ENCODE measurements around the gene PHF2.

PHF2 gene

DNA sequence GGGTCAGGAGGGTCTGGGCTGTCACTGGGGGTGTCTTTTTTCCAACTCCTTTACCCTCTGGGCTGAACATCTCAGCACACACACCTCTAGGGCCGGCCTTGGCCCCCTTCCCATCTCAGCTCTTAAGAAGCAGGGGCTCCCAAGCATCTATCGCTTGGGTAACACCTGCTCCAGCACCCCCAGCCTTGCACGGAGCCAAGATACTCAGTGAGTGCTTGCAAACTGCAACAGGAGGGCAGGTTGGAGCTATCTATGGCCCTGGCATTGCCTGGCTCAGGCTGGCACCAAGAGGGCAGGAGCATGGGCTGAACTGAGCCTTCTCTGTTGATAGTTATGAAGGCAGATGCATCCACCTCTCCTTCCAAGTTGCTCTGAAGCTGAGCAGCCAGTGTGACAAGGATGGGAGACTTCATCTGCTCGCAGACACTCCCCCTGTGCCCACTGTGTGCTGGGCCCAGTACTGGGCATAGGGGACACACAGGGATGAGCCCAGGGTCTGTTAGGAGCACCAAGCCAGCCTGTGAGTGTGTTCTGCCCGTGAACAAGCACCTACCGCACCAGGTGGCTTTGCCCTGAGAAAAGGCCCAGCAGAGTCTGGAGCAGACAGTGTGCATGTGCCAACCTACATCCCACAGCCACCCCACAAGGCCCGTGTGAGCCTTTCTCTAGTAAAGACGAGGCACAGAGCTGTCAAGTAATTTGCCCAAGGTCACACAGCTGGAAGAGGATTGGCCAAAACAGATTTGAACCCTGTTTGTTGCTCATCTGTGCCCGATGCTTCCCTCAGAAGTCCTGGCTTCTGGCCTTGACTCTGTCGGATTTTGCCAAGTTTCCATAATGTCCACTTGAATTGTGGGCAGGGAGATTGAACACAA, 58.2 kb downstream of the PHF2 start:
- DNase-seq, result no peak

- DNase-seq, result no peak
Observed at GRCh38 chr9:93635186-93636107, 59.1 kb downstream of the PHF2 start.

DNA sequence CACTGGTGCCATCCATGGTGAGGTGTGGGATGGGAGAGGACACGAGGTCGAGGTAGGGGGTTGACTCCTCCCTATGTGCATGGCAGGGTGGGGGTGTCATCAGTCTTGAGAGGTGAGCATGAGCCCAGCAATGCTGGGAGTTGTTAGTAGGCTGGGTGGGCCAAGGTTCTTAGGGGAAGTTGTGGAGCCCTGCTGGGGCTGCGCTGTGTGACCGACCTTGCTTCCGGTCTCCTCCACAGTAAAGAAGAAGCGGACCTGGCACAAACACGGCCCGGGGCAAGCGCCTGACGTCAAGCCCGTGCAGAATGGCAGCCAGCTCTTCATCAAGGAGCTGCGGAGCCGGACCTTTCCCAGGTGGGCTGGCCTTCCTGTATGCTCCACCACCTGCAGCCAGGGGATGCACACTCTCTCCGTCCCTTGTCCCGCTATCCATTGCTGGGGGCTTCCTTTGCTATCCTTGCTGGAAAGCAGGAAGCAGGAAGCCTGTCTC, 59.8 kb downstream of the PHF2 start:
- no peak for DNase-seq

- no peak for DNase-seq
Observed at GRCh38 chr9:93636667-93637066, 60.3 kb downstream of the PHF2 start.

DNA sequence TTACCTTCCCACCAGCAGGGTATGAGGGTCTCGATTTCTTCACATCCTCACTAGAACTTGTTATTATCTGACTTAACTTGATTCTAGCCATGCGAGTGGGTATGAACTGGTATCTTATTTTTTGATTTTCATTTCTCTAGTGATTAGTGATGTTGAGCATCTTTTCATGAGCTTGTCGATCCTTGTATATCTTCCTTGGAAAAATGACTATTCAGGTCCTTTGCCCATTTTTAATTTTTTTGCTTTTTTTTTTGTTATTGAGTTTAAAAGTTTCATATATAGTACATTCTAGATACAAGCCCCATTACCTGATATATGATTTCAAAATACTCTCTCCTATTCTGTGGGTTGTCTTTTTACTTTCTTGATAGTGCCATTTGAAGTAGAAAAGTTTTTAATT, 61.5 kb downstream of the PHF2 start:
- no peak for DNase-seq

- no peak for DNase-seq
Observed at GRCh38 chr9:93640027-93640426, 63.6 kb downstream of the PHF2 start.

DNA sequence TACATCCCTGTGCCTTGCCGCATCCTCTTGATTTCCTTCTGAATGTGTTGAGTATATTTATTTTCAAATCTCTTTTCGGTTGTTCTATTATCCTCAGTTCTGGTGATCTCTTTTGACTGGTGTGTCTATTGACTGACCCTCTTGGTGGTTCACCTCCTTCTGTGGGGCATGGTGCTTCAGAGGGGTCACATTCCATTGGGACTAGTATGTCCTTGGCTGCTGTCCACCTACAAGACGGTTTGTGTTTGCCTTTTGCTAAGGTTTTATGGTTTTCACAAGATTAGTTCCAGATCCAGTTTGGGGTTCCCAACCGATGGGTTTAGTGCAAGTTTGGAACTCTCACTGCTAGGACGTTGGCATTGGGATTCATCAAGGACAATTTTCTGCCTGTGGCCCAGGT, 66.6 kb downstream of the PHF2 start:
- no peak for DNase-seq

DNA sequence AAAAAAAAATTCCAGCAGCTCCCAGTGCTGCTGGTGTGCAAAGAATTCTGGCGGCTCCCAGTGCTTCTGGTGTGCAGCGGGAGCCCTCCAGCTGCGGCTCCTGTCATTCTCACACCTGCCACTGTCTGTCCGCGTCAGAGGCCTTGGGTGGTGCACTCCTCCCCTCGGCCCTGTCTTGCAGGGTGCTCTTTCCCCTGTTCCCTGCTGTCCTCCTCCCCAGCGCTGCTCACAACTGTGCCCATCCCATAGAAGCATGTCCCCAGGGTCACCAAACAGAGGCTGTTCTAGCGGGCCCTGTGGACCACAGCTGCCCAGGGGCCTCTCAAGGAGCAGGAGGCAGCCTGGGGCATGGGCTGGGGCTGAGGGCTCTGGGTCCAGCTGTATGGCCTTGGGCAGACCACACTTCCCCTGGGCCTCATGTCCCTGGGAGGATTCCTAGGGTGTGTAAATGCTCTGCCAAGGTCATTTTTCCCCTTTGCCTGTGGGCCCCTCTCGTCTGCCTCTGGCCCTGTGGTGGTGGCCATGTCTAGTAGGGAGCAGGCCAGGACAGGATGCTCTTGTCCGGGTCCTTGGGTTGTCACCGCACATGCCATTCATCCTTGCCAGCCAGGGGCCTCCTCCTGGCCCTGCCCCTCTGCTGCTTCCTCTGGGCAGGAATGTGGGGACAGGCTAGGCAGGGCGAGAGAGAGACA, 68.2 kb downstream of the PHF2 start:
- DNase-seq, result no peak

GRCh38 chr9:93645149-93645889, 68.9 kb downstream of the PHF2 start:
- no peak for DNase-seq

DNA sequence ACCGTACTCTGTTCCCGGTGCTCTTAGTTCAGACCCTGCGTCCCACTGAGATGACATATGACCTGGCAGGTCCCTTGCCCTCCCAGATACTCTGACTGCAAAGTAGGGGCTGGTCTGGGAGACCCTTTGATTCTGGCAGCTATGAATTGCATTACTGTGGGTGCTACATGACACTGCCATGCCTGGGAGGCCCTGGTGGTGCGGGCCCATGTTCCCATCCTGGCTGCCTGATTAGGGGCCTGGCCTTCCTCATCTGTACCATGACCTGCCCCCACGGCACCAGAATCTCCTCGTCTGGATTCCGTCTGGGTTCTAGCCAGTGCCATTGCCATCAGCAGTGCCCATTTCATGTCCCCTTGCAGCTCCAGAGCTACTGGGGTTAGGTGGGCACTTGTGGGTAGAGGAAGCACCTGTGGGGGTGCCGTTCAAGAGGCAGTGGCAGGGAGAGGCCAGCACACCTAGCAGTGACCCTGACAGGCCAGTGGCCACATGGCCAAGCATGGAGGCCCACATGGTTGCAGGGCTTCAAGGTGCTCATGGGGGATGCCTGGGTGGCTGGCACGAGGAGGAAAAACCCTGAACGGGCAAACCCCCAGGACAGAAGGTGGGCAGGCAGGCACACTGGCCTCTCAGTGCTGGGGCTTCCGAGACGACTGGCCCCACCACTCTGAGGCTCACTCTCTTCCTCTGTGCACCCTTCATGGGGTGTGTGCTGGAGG, 69.7 kb downstream of the PHF2 start:
- no peak for DNase-seq

DNA sequence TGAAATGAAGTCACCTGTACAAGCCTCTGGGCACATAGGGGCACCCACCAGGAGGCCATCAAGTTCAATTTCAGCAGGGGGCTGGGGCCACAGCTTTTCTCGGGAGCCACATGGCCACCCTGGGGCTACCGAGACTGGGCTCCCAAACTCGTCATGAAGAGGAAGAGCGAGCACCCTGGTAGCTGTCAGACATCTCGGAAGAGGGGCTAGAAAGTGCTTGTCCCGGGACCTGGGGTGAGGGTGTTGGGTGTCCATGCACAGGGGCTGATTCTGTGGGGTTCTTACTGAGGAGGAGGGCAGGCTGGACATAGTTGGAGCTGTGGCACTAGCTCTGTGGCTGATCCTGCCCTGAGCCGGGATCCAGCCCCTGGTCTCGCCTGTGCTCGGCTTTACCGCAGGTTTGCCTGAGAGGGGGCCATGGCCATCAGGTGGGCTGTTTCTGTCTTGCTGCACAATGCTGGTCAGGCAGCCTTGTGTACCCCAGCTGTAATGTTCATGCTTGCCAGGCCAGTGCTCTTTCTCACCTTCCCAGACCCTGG, 70.3 kb downstream of the PHF2 start:
- DNase-seq, result no peak

GRCh38 chr9:93648181-93648580, 71.8 kb downstream of the PHF2 start:
- DNase-seq, result no peak

GRCh38 chr9:93648836-93649235, 72.5 kb downstream of the PHF2 start:
- DNase-seq, result no peak

GRCh38 chr9:93649610-93650261, 73.4 kb downstream of the PHF2 start:
- no peak for DNase-seq

DNA sequence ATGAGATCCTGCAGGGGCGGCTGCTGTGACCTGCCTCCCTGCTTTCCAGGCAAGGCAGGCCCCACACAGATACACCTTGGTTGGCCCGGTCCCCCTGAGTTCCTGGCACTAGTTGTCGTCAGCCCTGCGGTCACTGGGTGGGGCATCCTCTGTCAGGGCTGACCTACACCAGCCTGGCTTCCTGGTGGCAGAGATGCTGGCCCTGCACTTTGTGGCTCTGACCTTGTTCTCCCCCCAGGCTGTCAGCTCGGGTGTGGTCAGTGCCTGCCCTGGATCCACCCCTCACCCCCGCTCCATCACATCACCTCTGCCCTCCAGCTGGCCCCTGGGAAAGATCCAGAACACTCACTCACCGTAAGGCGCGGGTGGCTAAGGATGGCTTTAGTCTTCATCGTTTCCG, 74.1 kb downstream of the PHF2 start:
- DNase-seq, result no peak

DNA sequence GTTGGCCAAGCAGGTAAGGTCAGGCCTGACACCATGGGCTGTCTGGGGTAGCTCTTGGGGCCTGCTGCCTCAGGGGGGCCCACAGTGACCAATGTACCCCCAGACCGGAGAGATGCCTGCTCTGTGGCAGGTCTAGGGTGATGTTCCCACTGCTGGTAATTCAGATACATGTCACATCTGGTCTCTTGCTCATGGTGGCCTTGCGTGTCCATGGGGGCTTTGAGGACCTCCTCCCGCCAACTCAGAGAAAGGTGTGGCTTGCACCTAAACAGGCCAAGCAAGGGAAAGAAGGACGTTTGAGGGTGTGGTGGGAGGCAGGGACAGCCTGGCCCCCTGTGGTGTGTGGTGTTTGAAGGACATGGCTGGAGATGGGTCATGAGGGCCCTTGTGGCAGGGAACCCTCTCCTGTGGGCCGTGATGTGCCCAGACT, 75.2 kb downstream of the PHF2 start:
- no peak for DNase-seq

DNA sequence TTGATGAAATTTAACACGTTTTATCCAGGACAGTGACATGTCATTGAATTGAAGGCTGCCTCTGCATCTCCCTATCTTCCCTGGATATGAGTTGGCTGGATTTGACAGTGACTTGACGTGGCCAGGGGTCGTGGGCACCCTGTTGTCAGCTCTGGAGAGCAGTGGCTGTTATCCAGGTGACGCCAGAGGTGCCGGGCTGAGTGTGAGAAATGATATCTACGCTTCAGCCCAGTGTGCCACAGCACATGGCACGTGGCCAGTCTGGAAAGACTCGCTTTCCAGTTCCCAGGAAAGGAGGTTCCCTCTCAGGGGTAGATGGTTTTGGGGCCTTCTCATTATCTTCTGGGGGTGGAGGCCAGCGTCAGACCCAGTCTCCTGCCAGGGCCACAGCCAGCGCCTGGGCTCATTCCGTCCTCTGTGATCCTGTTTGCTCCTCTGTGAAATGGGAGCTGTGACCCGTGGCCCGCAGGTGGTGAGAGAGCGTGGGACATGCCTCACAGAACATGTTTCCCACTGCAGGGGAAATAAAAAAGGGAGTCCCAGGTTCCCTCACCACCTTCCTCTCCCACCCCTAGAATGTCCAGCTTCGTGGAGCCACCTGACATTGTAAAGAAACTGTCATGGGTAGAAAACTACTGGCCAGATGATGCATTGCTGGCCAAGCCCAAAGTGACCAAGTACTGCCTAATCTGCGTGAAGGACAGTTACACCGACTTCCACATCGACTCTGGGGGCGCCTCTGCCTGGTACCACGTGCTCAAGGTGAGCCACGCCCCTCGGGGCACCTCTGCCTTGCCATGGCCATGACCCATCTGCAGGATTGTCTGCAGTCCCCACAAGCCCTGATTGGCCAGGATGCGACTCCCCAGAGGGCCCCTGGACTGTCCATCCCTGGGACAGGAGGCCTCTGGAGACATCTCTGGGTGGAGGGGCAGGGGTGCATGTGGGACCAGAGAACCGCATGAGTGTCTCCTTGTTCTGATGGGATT, 76.5 kb downstream of the PHF2 start:
- DNase-seq, result no peak

DNA sequence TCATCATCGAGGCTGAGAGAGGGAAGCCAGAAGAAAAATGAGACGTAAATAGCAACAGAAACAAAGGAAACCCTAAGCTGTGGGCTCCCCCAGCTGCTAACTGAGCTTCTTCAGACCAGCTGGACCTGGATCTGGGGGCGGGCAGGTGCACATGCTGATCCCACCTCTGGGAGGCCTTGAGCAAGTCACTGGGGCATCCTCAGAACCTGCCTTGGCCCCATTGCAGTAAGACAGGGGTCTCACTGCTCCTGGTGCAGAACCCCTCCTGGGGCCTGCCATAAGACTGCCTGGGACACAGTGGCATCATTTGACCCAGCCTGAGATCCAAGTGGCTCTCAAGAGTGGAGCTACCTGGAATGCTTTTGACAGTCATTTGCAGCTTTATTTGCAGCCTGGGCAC, 77.4 kb downstream of the PHF2 start:
- no peak for DNase-seq

DNA sequence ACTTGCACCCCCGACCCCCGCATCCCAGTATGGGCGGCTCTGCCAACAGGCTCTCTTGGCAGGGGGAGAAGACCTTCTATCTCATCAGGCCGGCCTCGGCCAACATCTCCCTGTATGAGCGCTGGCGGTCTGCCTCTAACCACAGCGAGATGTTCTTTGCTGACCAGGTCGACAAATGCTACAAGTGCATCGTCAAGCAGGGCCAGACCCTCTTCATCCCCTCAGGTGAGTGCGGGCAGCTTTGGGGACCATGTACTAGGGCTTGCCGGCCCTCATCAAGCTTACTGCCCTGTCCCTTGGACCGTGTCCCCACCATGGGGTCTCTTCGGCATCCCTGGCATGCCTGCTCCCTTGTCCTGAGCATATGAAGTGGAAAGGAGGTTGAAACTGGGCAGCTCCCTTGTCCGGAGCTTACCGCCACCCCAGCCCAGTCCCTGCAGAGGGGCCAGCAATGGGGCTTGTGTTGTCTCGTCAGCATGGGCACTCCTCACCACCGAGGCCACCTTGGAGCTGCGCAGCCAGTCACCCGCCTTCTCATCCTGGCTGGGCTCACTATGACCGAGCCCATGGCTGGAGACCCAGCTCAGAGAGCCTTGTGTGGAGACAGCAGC, 78.1 kb downstream of the PHF2 start:
- no peak for DNase-seq
